GM12878 (cell line): Measurements from ENCODE around the gene DES. TPM values are rescaled to one million over a fixed set of nuclear protein-coding genes. Genes with fewer than 3 reads are reported as not detected.
A peak's percentile ranks its signal among the peaks of the same experiment; 100 is the strongest.

Experiments used
- ATAC-seq: fragments of 200-7000 bp; cut with Tn5 transposase; 3 replicates; pipeline ENCODE4 v1.9.1; 2020; ENCODE audit warnings: mild to moderate bottlenecking, moderate library complexity
- BruUV-seq: library from RNA; stranded (reverse); fragments of 400-500 nt; replicated peaks from 2 replicates; lab custom pipeline; 2021; lab: Mats Ljungman, UMichigan
- CTCF ChIA-PET: fragments of 300-600 bp; sonication (Branson Sonifier 250); formaldehyde crosslinking; extraction: SDS; loops from one replicate; lab custom pipeline; 2021; ENCODE audit warnings: inconsistent platforms; lab: Yijun Ruan, JAX
- POLR2A ChIA-PET: fragments of 350-600 bp; formaldehyde crosslinking; extraction: SDS; loops from one replicate; lab custom pipeline; 2021; ENCODE audit warnings: inconsistent platforms; lab: Charles Lee
- RAD21 ChIA-PET: fragments of 300-600 bp; sonication (Branson Sonifier 250); formaldehyde crosslinking; loops from one replicate; lab custom pipeline; 2023; ENCODE audit warnings: antibody characterized with exemption; ENCODE audit not compliant: unreplicated experiment; lab: Charles Lee
- SMC1A ChIA-PET: fragments of 300-600 bp; sonication (Branson Sonifier 250); formaldehyde crosslinking; loops from one replicate; lab custom pipeline; 2023; ENCODE audit not compliant: unreplicated experiment, uncharacterized antibody; lab: Charles Lee
- DNase-seq: peaks from one replicate; pipeline ENCODE4 v3.0.0-alpha.2; 2011; ENCODE audit warnings: low read depth, low spot score
- FAIRE-seq: peaks from 3 replicates; lab custom pipeline; 2011; peaks lifted over from hg19 to GRCh38; lab: Jason Lieb, UNC
- H2AFZ ChIP-seq: 2 replicates; pipeline ENCODE4 v1.6.0; 2011; ENCODE audit warnings: low read depth, low read length, control low read depth; ENCODE audit not compliant: control insufficient read depth
- H3K27ac ChIP-seq: 2 replicates; pipeline ENCODE4 v1.5.1; 2011; ENCODE audit warnings: control low read depth; ENCODE audit not compliant: control insufficient read depth, insufficient read depth
- H3K27me3 ChIP-seq, 2 experiments: replicated peaks in 1 of 2; 2 replicates each; pipeline versions ENCODE4 v1.6.0 to v1.6.1; 2011; ENCODE audit warnings: low read length in 1 of 2; ENCODE audit not compliant: control insufficient read depth in 2 of 2, insufficient read depth in 2 of 2
- H3K36me3 ChIP-seq, 2 experiments: 2 replicates each; pipeline ENCODE4 v1.5.1; 2011; ENCODE audit warnings: low read length in 1 of 2; ENCODE audit not compliant: control insufficient read depth in 2 of 2, insufficient read depth in 2 of 2
- H3K4me1 ChIP-seq: 2 replicates; pipeline ENCODE4 v1.6.1; 2011; ENCODE audit warnings: mild to moderate bottlenecking, low read length, moderate library complexity, mixed read lengths; ENCODE audit not compliant: control insufficient read depth, insufficient read depth
- H3K4me2 ChIP-seq: 2 replicates; pipeline ENCODE4 v1.6.0; 2011; ENCODE audit warnings: control low read depth; ENCODE audit not compliant: control insufficient read depth, insufficient read depth
- H3K4me3 ChIP-seq: fragments of 200-600 bp; sonication (generic); 2 replicates; pipeline ENCODE4 v1.5.1; 2016
- H3K79me2 ChIP-seq: 2 replicates; pipeline ENCODE4 v1.6.0; 2011; ENCODE audit warnings: low read length; ENCODE audit not compliant: control insufficient read depth, insufficient read depth
- H3K9ac ChIP-seq: 2 replicates; pipeline ENCODE4 v1.8.0; 2011; ENCODE audit warnings: low read length, control low read depth, mixed read lengths; ENCODE audit not compliant: control insufficient read depth, insufficient read depth
- H3K9me3 ChIP-seq: replicated peaks from 3 replicates; pipeline ENCODE4 v1.5.1; 2011; ENCODE audit warnings: mild to moderate bottlenecking, low read length; ENCODE audit not compliant: control insufficient read depth, insufficient read depth
- H4K20me1 ChIP-seq: 2 replicates; pipeline ENCODE4 v1.6.0; 2011; ENCODE audit not compliant: control insufficient read depth, insufficient read depth
- BHLHE40 ChIP-seq, 2 experiments: fragments of 450-650 bp in 1 of 2; IDR thresholded peaks; 2 replicates each; pipeline ENCODE4 v1.6.1; 2011 to 2017; ENCODE audit warnings: low read depth in 2 of 2, borderline replicate concordance in 1 of 2, improper control_type of control experiment in 1 of 2, low read length in 1 of 2, mild to moderate bottlenecking in 1 of 2
- DPF2 ChIP-seq: fragments of 450-650 bp; IDR thresholded peaks from 2 replicates; pipeline ENCODE4 v1.6.1; 2017; ENCODE audit warnings: mild to moderate bottlenecking
- ELK1 ChIP-seq: IDR thresholded peaks from 2 replicates; pipeline ENCODE4 v1.6.1; 2012; ENCODE audit warnings: low read depth, low read length, improper control_type of control experiment
- EP300 ChIP-seq, 2 experiments: fragments of 150-350 bp in 1 of 2; IDR thresholded peaks; 2 replicates each; pipeline ENCODE4 v1.6.1; 2011 to 2012; ENCODE audit warnings: low read depth in 2 of 2, low read length in 2 of 2, borderline replicate concordance in 1 of 2, improper control_type of control experiment in 1 of 2, inconsistent platforms in 1 of 2; ENCODE audit not compliant: control insufficient read depth in 1 of 2
- MEF2A ChIP-seq: IDR thresholded peaks from 2 replicates; pipeline ENCODE4 v1.6.1; 2011; ENCODE audit warnings: low read depth, mild to moderate bottlenecking, low read length, moderate library complexity; ENCODE audit not compliant: insufficient read depth
- PML ChIP-seq: IDR thresholded peaks from 2 replicates; pipeline ENCODE4 v1.6.1; 2012; ENCODE audit warnings: low read length, inconsistent platforms
- ZNF217 ChIP-seq: fragments of 450-650 bp; IDR thresholded peaks from 2 replicates; pipeline ENCODE4 v1.6.1; 2017; ENCODE audit warnings: antibody characterized with exemption, mild to moderate bottlenecking
- WGBS: methylation state at CpG from one replicate; pipeline ENCODE4 v1.1.6; 2016; ENCODE audit warnings: low lambda C conversion rate; ENCODE audit not compliant: insufficient replicate concordance, insufficient coverage; ENCODE audit errors: missing lambda C conversion rate; 5-methylcytosine and 5-hydroxymethylcytosine counted together
- in situ Hi-C: fragments of 300-500 bp; cut with MboI; formaldehyde crosslinking; loops from 9 replicates; pipeline ENCODE4 v1.14.3; 2018; ENCODE audit warnings: mixed read lengths
- intact Hi-C: fragments of 100-400 bp; cut with micrococcal nuclease; formaldehyde crosslinking; loops from one replicate; pipeline ENCODE4 v1.14.2; 2022; ENCODE audit not compliant: unreplicated experiment
- polyA plus RNA-seq, 11 experiments: library from polyadenylated mRNA; depleted of rRNA in 4 of 11; unstranded in 6 of 11; stranded (reverse) in 5 of 11; fragments of >200 nt; fragmentation: Nextera tagmentation in 4 of 11; fragmentation: Illumina TruSeq in 1 of 11; extraction: Ambion mirVana in 4 of 11; extraction: Trizol in 1 of 11; gene quantifications; 1 replicate in 1 of 11; 2 replicates in 10 of 11; pipeline versions ENCODE4 v1.2.1 to v1.2.3, GENCODE V29; 2011 to 2016; ENCODE audit warnings: inconsistent platforms in 2 of 11, missing spikeins in 2 of 11, low read depth in 1 of 11
- total RNA-seq, 4 experiments: library from RNA; depleted of rRNA in 3 of 4; stranded (reverse); fragments of >200 nt in 3 of 4; fragmentation: Illumina TruSeq in 1 of 4; extraction: Trizol in 1 of 4; gene quantifications; 2 replicates each; pipeline versions ENCODE4 v1.2.1 to v1.2.3, GENCODE V29; 2013 to 2021
- TF ChIP-seq, protein P1 (sequence below): fragments of 450-650 bp; IDR thresholded peaks from 2 replicates; pipeline ENCODE4 v1.6.1; 2018; ENCODE audit warnings: borderline replicate concordance, mild to moderate bottlenecking; ENCODE audit not compliant: partially characterized antibody
- TF ChIP-seq, protein P2 (sequence below): fragments of 450-650 bp; formaldehyde crosslinking; IDR thresholded peaks from 2 replicates; pipeline ENCODE4 v1.5.0; 2022; ENCODE audit warnings: mild to moderate bottlenecking, missing genetic modification characterization

Gene DES
- total and polyA plus RNA-seq, 10 of the 15 experiments (the other 5 are each of a cell fraction or from before 2014, with no cell fraction given), result 0.80 TPM; not detected in 9

DNA sequence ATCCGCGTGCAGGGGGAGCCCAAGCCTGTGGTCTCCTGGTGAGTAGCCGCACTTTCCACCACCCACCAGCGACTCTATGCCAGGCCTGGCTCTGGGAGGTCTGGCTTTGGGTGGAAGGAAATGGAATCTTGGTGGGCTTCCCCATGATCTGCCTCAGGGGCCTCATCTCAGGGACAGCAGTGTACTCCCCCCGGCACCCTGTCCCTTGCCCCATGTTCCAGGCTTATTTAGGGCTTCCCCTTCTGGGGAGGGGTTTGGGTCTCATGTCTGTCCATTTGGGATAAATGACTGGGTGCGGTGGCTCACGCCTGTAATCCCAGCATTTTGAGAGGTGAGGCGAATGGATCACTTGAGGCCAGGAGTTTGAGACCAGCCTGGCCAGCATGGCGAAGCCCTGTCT is 44.2 kb downstream of the DES start (continued):
- TF ChIP-seq, protein P1, sequence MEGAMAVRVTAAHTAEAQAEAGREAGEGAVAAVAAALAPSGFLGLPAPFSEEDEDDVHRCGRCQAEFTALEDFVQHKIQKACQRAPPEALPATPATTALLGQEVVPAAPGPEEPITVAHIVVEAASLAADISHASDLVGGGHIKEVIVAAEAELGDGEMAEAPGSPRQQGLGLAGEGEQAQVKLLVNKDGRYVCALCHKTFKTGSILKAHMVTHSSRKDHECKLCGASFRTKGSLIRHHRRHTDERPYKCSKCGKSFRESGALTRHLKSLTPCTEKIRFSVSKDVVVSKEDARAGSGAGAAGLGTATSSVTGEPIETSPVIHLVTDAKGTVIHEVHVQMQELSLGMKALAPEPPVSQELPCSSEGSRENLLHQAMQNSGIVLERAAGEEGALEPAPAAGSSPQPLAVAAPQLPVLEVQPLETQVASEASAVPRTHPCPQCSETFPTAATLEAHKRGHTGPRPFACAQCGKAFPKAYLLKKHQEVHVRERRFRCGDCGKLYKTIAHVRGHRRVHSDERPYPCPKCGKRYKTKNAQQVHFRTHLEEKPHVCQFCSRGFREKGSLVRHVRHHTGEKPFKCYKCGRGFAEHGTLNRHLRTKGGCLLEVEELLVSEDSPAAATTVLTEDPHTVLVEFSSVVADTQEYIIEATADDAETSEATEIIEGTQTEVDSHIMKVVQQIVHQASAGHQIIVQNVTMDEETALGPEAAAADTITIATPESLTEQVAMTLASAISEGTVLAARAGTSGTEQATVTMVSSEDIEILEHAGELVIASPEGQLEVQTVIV, result no peak
- TF ChIP-seq MEF2A (no peak), ELK1 (no peak)

DNA sequence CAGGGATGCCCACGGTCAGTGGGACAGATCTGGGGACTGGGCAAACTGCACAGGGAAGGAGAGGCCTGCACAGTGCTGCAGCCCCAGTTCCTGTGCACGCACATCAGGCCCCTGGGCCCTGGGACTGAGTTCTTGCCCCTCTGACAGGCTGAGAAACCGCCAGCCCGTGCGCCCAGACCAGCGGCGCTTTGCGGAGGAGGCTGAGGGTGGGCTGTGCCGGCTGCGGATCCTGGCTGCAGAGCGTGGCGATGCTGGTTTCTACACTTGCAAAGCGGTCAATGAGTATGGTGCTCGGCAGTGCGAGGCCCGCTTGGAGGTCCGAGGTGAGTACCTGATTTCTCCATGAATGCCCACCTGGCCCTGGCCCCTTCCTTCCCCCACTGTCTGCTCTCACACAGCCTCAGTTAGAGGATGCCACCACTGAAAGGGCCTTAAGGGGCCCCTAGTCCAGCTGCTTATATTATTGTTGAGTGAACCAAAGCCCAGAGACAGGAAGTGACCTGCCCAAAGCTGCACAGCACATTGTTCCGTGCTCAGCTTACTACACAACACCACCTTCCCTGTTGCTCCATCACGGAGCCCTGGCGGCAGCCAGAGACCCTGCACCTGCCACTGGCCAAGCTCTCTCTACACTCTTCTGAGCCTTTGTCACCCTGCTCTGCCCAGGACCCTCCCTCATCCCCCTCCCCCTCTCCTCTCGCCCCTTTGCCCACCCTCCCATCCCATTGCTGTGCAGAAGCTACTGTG is 46.3 kb downstream of the DES start:
- ATAC-seq (peak; percentile 46; the same call in 2 of the 3 replicates), DNase-seq (no peak), FAIRE-seq (no peak)
- ChIA-PET SMC1A (interaction anchor here (0.7 kb wide), 1 partner anchor 68 kb away, joined by 3 read pairs; no protein-coding TSS in a partner anchor), POLR2A (no interaction called here), RAD21 (no interaction called here), CTCF (interaction anchor here (1.9 kb wide), 2 partner anchors 12 to 66 kb away, joined by 4 to 16 read pairs; no protein-coding TSS in a partner anchor)
- H2AFZ ChIP-seq, result no peak overlapping the region
- BruUV-seq, result no TSS peak
- in situ Hi-C loops, result no loop called here
- H3K36me3 ChIP-seq, result no peaks in the 10 kb centered on the region
- H3K4me3 ChIP-seq, result no peak overlapping the region
- no peaks in the 10 kb centered on the region for H4K20me1 ChIP-seq
- no peaks in the 10 kb centered on the region for H3K9me3 ChIP-seq
- no peak overlapping the region for H3K4me2 ChIP-seq
- no peaks in the 10 kb centered on the region for H3K79me2 ChIP-seq
- WGBS, result 50% methylated on average over 19 of the region's 21 CpGs
- H3K27ac ChIP-seq, result no peak overlapping the region
- intact Hi-C loops, result no loop called here
- no peaks in the 10 kb centered on the region for H3K4me1 ChIP-seq
- no peaks in the 10 kb centered on the region for H3K27me3 ChIP-seq
- no peak overlapping the region for H3K9ac ChIP-seq
- TF ChIP-seq BHLHE40 (IDR thresholded peaks at IDR 0.05; ENCODE audit: borderline replicate concordance in 1 of 2, low read depth in 2 of 2, low read length in 1 of 2) (no peak), PML (no peak), EP300 (IDR thresholded peaks at IDR 0.05; ENCODE audit: borderline replicate concordance in 1 of 2, control insufficient read depth in 1 of 2, low read depth in 2 of 2, low read length in 2 of 2) (no peak), DPF2 (no peak), ZNF217 (no peak)
- TF ChIP-seq, protein P2, sequence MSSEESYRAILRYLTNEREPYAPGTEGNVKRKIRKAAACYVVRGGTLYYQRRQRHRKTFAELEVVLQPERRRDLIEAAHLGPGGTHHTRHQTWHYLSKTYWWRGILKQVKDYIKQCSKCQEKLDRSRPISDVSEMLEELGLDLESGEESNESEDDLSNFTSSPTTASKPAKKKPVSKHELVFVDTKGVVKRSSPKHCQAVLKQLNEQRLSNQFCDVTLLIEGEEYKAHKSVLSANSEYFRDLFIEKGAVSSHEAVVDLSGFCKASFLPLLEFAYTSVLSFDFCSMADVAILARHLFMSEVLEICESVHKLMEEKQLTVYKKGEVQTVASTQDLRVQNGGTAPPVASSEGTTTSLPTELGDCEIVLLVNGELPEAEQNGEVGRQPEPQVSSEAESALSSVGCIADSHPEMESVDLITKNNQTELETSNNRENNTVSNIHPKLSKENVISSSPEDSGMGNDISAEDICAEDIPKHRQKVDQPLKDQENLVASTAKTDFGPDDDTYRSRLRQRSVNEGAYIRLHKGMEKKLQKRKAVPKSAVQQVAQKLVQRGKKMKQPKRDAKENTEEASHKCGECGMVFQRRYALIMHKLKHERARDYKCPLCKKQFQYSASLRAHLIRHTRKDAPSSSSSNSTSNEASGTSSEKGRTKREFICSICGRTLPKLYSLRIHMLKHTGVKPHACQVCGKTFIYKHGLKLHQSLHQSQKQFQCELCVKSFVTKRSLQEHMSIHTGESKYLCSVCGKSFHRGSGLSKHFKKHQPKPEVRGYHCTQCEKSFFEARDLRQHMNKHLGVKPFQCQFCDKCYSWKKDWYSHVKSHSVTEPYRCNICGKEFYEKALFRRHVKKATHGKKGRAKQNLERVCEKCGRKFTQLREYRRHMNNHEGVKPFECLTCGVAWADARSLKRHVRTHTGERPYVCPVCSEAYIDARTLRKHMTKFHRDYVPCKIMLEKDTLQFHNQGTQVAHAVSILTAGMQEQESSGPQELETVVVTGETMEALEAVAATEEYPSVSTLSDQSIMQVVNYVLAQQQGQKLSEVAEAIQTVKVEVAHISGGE (CRISPR knock-in tag), result no peak
